HG03439 (cell line): ENCODE data around the gene ATP2B3.

Experiments used
- ATAC-seq: cut with Tn5 transposase; IDR thresholded peaks from one replicate; pipeline ENCODE4 v1.9.1; 2021; ENCODE audit warnings: mild to moderate bottlenecking, moderate library complexity; ENCODE audit not compliant: unreplicated experiment

Gene ATP2B3

GRCh38 chrX:153488231-153488914, 29.1 kb upstream of the ATP2B3 start:
- ATAC-seq, result no peak

GRCh38 chrX:153490217-153490930, 27.1 kb upstream of the ATP2B3 start:
- no peak for ATAC-seq

- ATAC-seq, result no peak
Observed at GRCh38 chrX:153491351-153491914, 26.0 kb upstream of the ATP2B3 start.

GRCh38 chrX:153491918-153492317, 25.5 kb upstream of the ATP2B3 start:
- ATAC-seq, result no peak

GRCh38 chrX:153492543-153492942, 24.9 kb upstream of the ATP2B3 start:
- no peak for ATAC-seq

- no peak for ATAC-seq
Observed at GRCh38 chrX:153493085-153493484, 24.4 kb upstream of the ATP2B3 start.

- no peak for ATAC-seq
Observed at GRCh38 chrX:153494061-153494460, 23.4 kb upstream of the ATP2B3 start.

GRCh38 chrX:153494541-153495361, 22.7 kb upstream of the ATP2B3 start, which contains the start of gene BGN:
BGN (plus strand) TSS chrX:153494980; CDS start chrX:153504632, 9,652 bp downstream.
- no peak for ATAC-seq

GRCh38 chrX:153495362-153495751, 22.1 kb upstream of the ATP2B3 start:
- ATAC-seq, result no peak

- ATAC-seq, result no peak
Observed at GRCh38 chrX:153495903-153496589, 21.4 kb upstream of the ATP2B3 start.

- ATAC-seq, result no peak
Observed at GRCh38 chrX:153496590-153496959, 20.9 kb upstream of the ATP2B3 start.

- no peak for ATAC-seq
Observed at GRCh38 chrX:153498453-153498852, 19.0 kb upstream of the ATP2B3 start.

GRCh38 chrX:153499341-153499740, 18.1 kb upstream of the ATP2B3 start:
- ATAC-seq, result no peak

GRCh38 chrX:153499876-153500275, 17.6 kb upstream of the ATP2B3 start:
- no peak for ATAC-seq

GRCh38 chrX:153500676-153501280, 16.7 kb upstream of the ATP2B3 start:
- ATAC-seq, result no peak

GRCh38 chrX:153501530-153501929, 15.9 kb upstream of the ATP2B3 start:
- ATAC-seq, result no peak

- ATAC-seq, result no peak
Observed at GRCh38 chrX:153502131-153502530, 15.3 kb upstream of the ATP2B3 start.

- no peak for ATAC-seq
Observed at GRCh38 chrX:153502796-153503195, 14.6 kb upstream of the ATP2B3 start.

- no peak for ATAC-seq
Observed at GRCh38 chrX:153504445-153505016, 12.9 kb upstream of the ATP2B3 start.

GRCh38 chrX:153505361-153505760, 12.1 kb upstream of the ATP2B3 start:
- ATAC-seq, result no peak
